Nephron progenitor cell (in vitro differentiated cells): Measurements from ENCODE around the gene ITGB8.

ENCODE experiments used
- DNase-seq: peaks from one replicate; pipeline ENCODE4 v3.0.0; 2021
- H3K27ac Mint-ChIP-seq: 2 replicates; pipeline ENCODE4 v1.8.0; 2021; ENCODE audit warnings: mild to moderate bottlenecking, moderate library complexity, mixed read lengths
- H3K27me3 Mint-ChIP-seq: 2 replicates; pipeline ENCODE4 v1.8.0; 2021; ENCODE audit warnings: mild to moderate bottlenecking, low read depth, mixed read lengths; ENCODE audit not compliant: poor library complexity
- H3K36me3 Mint-ChIP-seq: 2 replicates; pipeline ENCODE4 v1.8.0; 2021; ENCODE audit warnings: low read depth, mixed read lengths
- H3K4me1 Mint-ChIP-seq: 2 replicates; pipeline ENCODE4 v1.8.0; 2021; ENCODE audit warnings: mixed read lengths
- H3K4me3 Mint-ChIP-seq: 2 replicates; pipeline ENCODE4 v1.8.0; 2021; ENCODE audit warnings: mild to moderate bottlenecking, moderate library complexity, mixed read lengths
- H3K9me3 Mint-ChIP-seq: 2 replicates; pipeline ENCODE4 v1.8.0; 2021; ENCODE audit warnings: mild to moderate bottlenecking, moderate library complexity, mixed read lengths
- CTCF ChIP-seq: fragments of 200-600 bp; sonication (generic); IDR thresholded peaks from 2 replicates; pipeline ENCODE4 v1.5.0; 2021; ENCODE audit warnings: antibody characterized with exemption

Gene ITGB8

GRCh38 chr7:20327055-20327454, 3.6 kb upstream of the ITGB8 start:
- H3K36me3 Mint-ChIP-seq: no peaks in the 10 kb centered on the region
- no peak overlapping the region for H3K4me3 Mint-ChIP-seq
- no peak overlapping the region for H3K27ac Mint-ChIP-seq
- H3K4me1 Mint-ChIP-seq: peaks cover 12% of the 10 kb centered on the region
- no peaks in the 10 kb centered on the region for H3K27me3 Mint-ChIP-seq
- DNase-seq: no peak
- no peaks in the 10 kb centered on the region for H3K9me3 Mint-ChIP-seq
- TF ChIP-seq CTCF: no peak

- no peak for TF ChIP-seq CTCF
- H3K4me3 Mint-ChIP-seq: no peak overlapping the region
- H3K27ac Mint-ChIP-seq: no peak overlapping the region
- no peak for DNase-seq
- peaks cover 22% of the 10 kb centered on the region for H3K4me1 Mint-ChIP-seq
- no peaks in the 10 kb centered on the region for H3K9me3 Mint-ChIP-seq
- no peaks in the 10 kb centered on the region for H3K36me3 Mint-ChIP-seq
- H3K27me3 Mint-ChIP-seq: no peaks in the 10 kb centered on the region
These were observed 2.7 kb upstream of the ITGB8 start for GRCh38 chr7:20328027-20328426.

GRCh38 chr7:20328692-20329091, 2.0 kb upstream of the ITGB8 start:
- TF ChIP-seq CTCF: no peak
- Mint-ChIP-seq H3K4me1 (peaks cover 29% of the 10 kb centered on the region), H3K27ac (no peak overlapping the region), H3K4me3 (peak overlapping the region; percentile 97), H3K9me3 (no peaks in the 10 kb centered on the region), H3K36me3 (no peaks in the 10 kb centered on the region), H3K27me3 (no peaks in the 10 kb centered on the region)
- no peak for DNase-seq

GRCh38 chr7:20329389-20330238, 1.1 kb upstream of the ITGB8 start:
- H3K4me1 Mint-ChIP-seq: peaks cover 38% of the 10 kb centered on the region
- H3K9me3 Mint-ChIP-seq: no peaks in the 10 kb centered on the region
- H3K27ac Mint-ChIP-seq: peak overlapping the region; percentile 100
- H3K36me3 Mint-ChIP-seq: no peaks in the 10 kb centered on the region
- H3K4me3 Mint-ChIP-seq: peak overlapping the region; percentile 97
- TF ChIP-seq CTCF: peak; percentile 36
- DNase-seq: peak; percentile 60
- no peaks in the 10 kb centered on the region for H3K27me3 Mint-ChIP-seq

GRCh38 chr7:20330928-20331909, 519 bp downstream of the ITGB8 start:
- H3K27ac Mint-ChIP-seq: peak overlapping the region; percentile 100
- DNase-seq: peak; percentile 71
- peak overlapping the region; percentile 97 for H3K4me3 Mint-ChIP-seq
- no peak for TF ChIP-seq CTCF
- no peaks in the 10 kb centered on the region for H3K9me3 Mint-ChIP-seq
- no peaks in the 10 kb centered on the region for H3K27me3 Mint-ChIP-seq
- H3K36me3 Mint-ChIP-seq: peaks cover 9% of the 10 kb centered on the region
- peaks cover 46% of the 10 kb centered on the region for H3K4me1 Mint-ChIP-seq
